PC-9 (cell line): ENCODE measurements around the gene KCNMB2.

Experiments used
- EZH2 ChIP-seq: fragments of 200-600 bp; sonication (generic); IDR thresholded peaks from 2 replicates; pipeline ENCODE4 v1.8.0; 2017; ENCODE audit warnings: antibody characterized with exemption, low read depth
- TF ChIP-seq, protein P1 (sequence below): fragments of 200-600 bp; sonication (generic); conservative IDR thresholded peaks from 2 replicates; pipeline ENCODE4 v1.6.1; 2017; ENCODE audit warnings: mixed run types, antibody characterized with exemption, mild to moderate bottlenecking, moderate library complexity

GRCh38 chr3:178680037-178680436 is 143.8 kb downstream of the KCNMB2 start:
- TF ChIP-seq, protein P1, sequence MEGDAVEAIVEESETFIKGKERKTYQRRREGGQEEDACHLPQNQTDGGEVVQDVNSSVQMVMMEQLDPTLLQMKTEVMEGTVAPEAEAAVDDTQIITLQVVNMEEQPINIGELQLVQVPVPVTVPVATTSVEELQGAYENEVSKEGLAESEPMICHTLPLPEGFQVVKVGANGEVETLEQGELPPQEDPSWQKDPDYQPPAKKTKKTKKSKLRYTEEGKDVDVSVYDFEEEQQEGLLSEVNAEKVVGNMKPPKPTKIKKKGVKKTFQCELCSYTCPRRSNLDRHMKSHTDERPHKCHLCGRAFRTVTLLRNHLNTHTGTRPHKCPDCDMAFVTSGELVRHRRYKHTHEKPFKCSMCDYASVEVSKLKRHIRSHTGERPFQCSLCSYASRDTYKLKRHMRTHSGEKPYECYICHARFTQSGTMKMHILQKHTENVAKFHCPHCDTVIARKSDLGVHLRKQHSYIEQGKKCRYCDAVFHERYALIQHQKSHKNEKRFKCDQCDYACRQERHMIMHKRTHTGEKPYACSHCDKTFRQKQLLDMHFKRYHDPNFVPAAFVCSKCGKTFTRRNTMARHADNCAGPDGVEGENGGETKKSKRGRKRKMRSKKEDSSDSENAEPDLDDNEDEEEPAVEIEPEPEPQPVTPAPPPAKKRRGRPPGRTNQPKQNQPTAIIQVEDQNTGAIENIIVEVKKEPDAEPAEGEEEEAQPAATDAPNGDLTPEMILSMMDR, result no peak
- TF ChIP-seq EZH2, result no peak
